H1 (cell line): ENCODE measurements around the gene RAB39A. TPM values are rescaled to one million over a fixed set of nuclear protein-coding genes. Genes with fewer than 3 reads are reported as not detected.

ENCODE experiments used
- CTCF ChIA-PET: fragments of 300-600 bp; sonication (Branson Sonifier 250); formaldehyde crosslinking; loops from one replicate; lab custom pipeline; 2021; ENCODE audit not compliant: partially characterized antibody; lab: Charles Lee
- POLR2A ChIA-PET: fragments of 300-600 bp; sonication (Branson Sonifier 250); formaldehyde crosslinking; loops from one replicate; lab custom pipeline; 2021; ENCODE audit warnings: inconsistent platforms; ENCODE audit not compliant: partially characterized antibody; lab: Charles Lee
- DNase-seq, 2 experiments: peaks; one replicate each; pipeline versions ENCODE4 v3.0.0 to v3.0.0-alpha.2; 2010 to 2022; ENCODE audit warnings: low spot score in 2 of 2, low read depth in 1 of 2, mixed read lengths in 1 of 2
- FAIRE-seq: peaks from 2 replicates; lab custom pipeline; 2011; peaks lifted over from hg19 to GRCh38; lab: Jason Lieb, UNC
- H2AFZ ChIP-seq: 2 replicates; pipeline ENCODE4 v1.8.1; 2012; ENCODE audit warnings: low read length, inconsistent platforms
- H2AK5ac ChIP-seq: 2 replicates; pipeline ENCODE4 v1.6.1; 2013; ENCODE audit warnings: low read depth, low read length
- H2BK120ac ChIP-seq: replicated peaks from 2 replicates; pipeline ENCODE3; 2013; ENCODE audit warnings: low read depth, low read length, inconsistent platforms
- H2BK12ac ChIP-seq: 2 replicates; pipeline ENCODE4 v1.6.1; 2013; ENCODE audit warnings: low read depth, low read length
- H2BK15ac ChIP-seq: 2 replicates; pipeline ENCODE4 v1.6.1; 2013; ENCODE audit warnings: low read length
- H2BK20ac ChIP-seq: 2 replicates; pipeline ENCODE4 v1.6.1; 2013; ENCODE audit warnings: low read length
- H2BK5ac ChIP-seq: 2 replicates; pipeline ENCODE4 v1.6.1; 2013; ENCODE audit warnings: low read depth, low read length
- H3K14ac ChIP-seq: 2 replicates; pipeline ENCODE4 v1.6.1; 2013; ENCODE audit warnings: inconsistent platforms; ENCODE audit not compliant: insufficient read length
- H3K18ac ChIP-seq: 2 replicates; pipeline ENCODE4 v1.6.1; 2013; ENCODE audit warnings: low read length; ENCODE audit errors: extremely low read depth
- H3K23ac ChIP-seq: 2 replicates; pipeline ENCODE4 v1.6.1; 2013; ENCODE audit warnings: inconsistent platforms; ENCODE audit not compliant: insufficient read length
- H3K23me2 ChIP-seq: 2 replicates; pipeline ENCODE4 v1.6.1; 2013; ENCODE audit warnings: low read depth, low read length
- H3K27ac ChIP-seq: 2 replicates; pipeline ENCODE4 v1.6.1; 2011; ENCODE audit warnings: low read depth, low read length, inconsistent platforms
- H3K27me3 ChIP-seq, 4 experiments: replicated peaks in 1 of 4; 1 replicate in 1 of 4; 2 replicates in 3 of 4; pipeline versions ENCODE4 v1.6.1 to v1.8.1; 2011 to 2013; ENCODE audit warnings: low read length in 3 of 4, mild to moderate bottlenecking in 3 of 4, inconsistent platforms in 2 of 4, mixed read lengths in 2 of 4, moderate library complexity in 1 of 4; ENCODE audit not compliant: control insufficient read depth in 3 of 4, insufficient read depth in 3 of 4; ENCODE audit errors: extremely low read depth in 1 of 4
- H3K36me3 ChIP-seq, 4 experiments: 2 replicates each; pipeline versions ENCODE4 v1.6.1 to v1.8.1; 2011 to 2013; ENCODE audit warnings: mild to moderate bottlenecking in 4 of 4, low read length in 3 of 4, moderate library complexity in 2 of 4, control low read depth in 1 of 4, inconsistent platforms in 1 of 4; ENCODE audit not compliant: insufficient read depth in 4 of 4, control insufficient read depth in 2 of 4
- H3K4ac ChIP-seq: replicated peaks from 2 replicates; pipeline ENCODE3; 2013; ENCODE audit warnings: low read length, low read depth, mixed read lengths, inconsistent platforms; ENCODE audit not compliant: insufficient read length
- H3K4me1 ChIP-seq, 4 experiments: replicated peaks in 1 of 4; 1 replicate in 1 of 4; 2 replicates in 3 of 4; pipeline versions ENCODE4 v1.6.1 to v1.8.1; 2011 to 2013; ENCODE audit warnings: low read length in 3 of 4, inconsistent platforms in 2 of 4, mixed read lengths in 1 of 4; ENCODE audit not compliant: insufficient read depth in 4 of 4, control insufficient read depth in 3 of 4
- H3K4me2 ChIP-seq, 2 experiments: 2 replicates each; pipeline versions ENCODE4 v1.6.1 to v1.8.1; 2011 to 2013; ENCODE audit warnings: low read depth in 2 of 2, low read length in 2 of 2, control low read depth in 1 of 2, inconsistent platforms in 1 of 2, mild to moderate bottlenecking in 1 of 2; ENCODE audit not compliant: insufficient read depth in 1 of 2
- H3K4me3 ChIP-seq, 4 experiments: fragments of 200-600, 300-600 bp in 1 of 4; sonication (generic), shearing (Covaris generic), sonication (Bioruptor Twin) in 1 of 4; 2 replicates each; pipeline versions ENCODE4 v1.5.1 to v1.8.1; 2011 to 2016; ENCODE audit warnings: low read length in 4 of 4, low read depth in 3 of 4, control low read depth in 2 of 4, inconsistent platforms in 2 of 4, mild to moderate bottlenecking in 2 of 4, mixed read lengths in 1 of 4, moderate library complexity in 1 of 4; ENCODE audit not compliant: insufficient read depth in 2 of 4; ENCODE audit errors: extremely low read depth in 1 of 4
- H3K56ac ChIP-seq: replicated peaks from 2 replicates; pipeline ENCODE3; 2013; ENCODE audit warnings: low read depth, mild to moderate bottlenecking, mixed read lengths, low read length, inconsistent platforms; ENCODE audit not compliant: insufficient read length
- H3K79me1 ChIP-seq: 2 replicates; pipeline ENCODE4 v1.6.1; 2013; ENCODE audit warnings: low read depth, low read length, control low read depth
- H3K79me2 ChIP-seq, 2 experiments: 2 replicates each; pipeline versions ENCODE4 v1.6.1 to v1.8.1; 2012 to 2013; ENCODE audit warnings: low read length in 2 of 2, mild to moderate bottlenecking in 2 of 2, inconsistent platforms in 1 of 2; ENCODE audit not compliant: insufficient read depth in 2 of 2, control insufficient read depth in 1 of 2
- H3K9ac ChIP-seq, 4 experiments: replicated peaks in 1 of 4; 1 replicate in 1 of 4; 2 replicates in 3 of 4; pipeline versions ENCODE4 v1.6.1 to v1.8.1; 2011 to 2013; ENCODE audit warnings: low read depth in 3 of 4, low read length in 3 of 4, control low read depth in 2 of 4, mild to moderate bottlenecking in 2 of 4, moderate library complexity in 2 of 4, inconsistent platforms in 1 of 4; ENCODE audit errors: extremely low read depth in 1 of 4
- H3K9me3 ChIP-seq, 2 experiments: 2 replicates each; pipeline versions ENCODE4 v1.6.1 to v1.8.1; 2012 to 2013; ENCODE audit warnings: mild to moderate bottlenecking in 2 of 2, moderate library complexity in 2 of 2, control low read depth in 1 of 2, inconsistent platforms in 1 of 2, low read depth in 1 of 2, low read length in 1 of 2, mixed read lengths in 1 of 2; ENCODE audit not compliant: insufficient read depth in 2 of 2
- H4K20me1 ChIP-seq, 2 experiments: replicated peaks in 1 of 2; 2 replicates each; pipeline versions ENCODE3 to v1.8.1; 2011 to 2013; ENCODE audit warnings: inconsistent platforms in 2 of 2, low read length in 2 of 2, mild to moderate bottlenecking in 1 of 2; ENCODE audit not compliant: insufficient read depth in 2 of 2, control insufficient read depth in 1 of 2
- H4K5ac ChIP-seq: 2 replicates; pipeline ENCODE4 v1.6.1; 2013; ENCODE audit warnings: low read length, low read depth, mixed read lengths, inconsistent platforms; ENCODE audit not compliant: insufficient read length
- H4K8ac ChIP-seq: 2 replicates; pipeline ENCODE4 v1.8.0; 2013; ENCODE audit warnings: mild to moderate bottlenecking, moderate library complexity, low read length, inconsistent platforms; ENCODE audit not compliant: insufficient read depth; ENCODE audit errors: extremely low read depth
- H4K91ac ChIP-seq: replicated peaks from 2 replicates; pipeline ENCODE3; 2013; ENCODE audit warnings: low read length, mixed read lengths, inconsistent platforms; ENCODE audit not compliant: insufficient read length
- CBX5 ChIP-seq: fragments of 300-800, 300-1000 bp; sonication (generic); IDR thresholded peaks from 2 replicates; pipeline ENCODE4 v1.7.1; 2016; ENCODE audit warnings: antibody characterized with exemption, low read length, low read depth
- CBX8 ChIP-seq: fragments of 300-800, 300-1000 bp; sonication (generic); IDR thresholded peaks from 2 replicates; pipeline ENCODE4 v1.7.1; 2016; ENCODE audit warnings: low read depth, low read length, borderline replicate concordance
- CEBPB ChIP-seq: IDR thresholded peaks from 2 replicates; pipeline ENCODE4 v1.6.1; 2012; ENCODE audit warnings: low read depth, low read length
- FOSL1 ChIP-seq: IDR thresholded peaks from 2 replicates; pipeline ENCODE4 v1.6.1; 2011; ENCODE audit warnings: mild to moderate bottlenecking, low read depth, low read length, moderate library complexity; ENCODE audit not compliant: insufficient read depth
- GABPA ChIP-seq: IDR thresholded peaks from 2 replicates; pipeline ENCODE4 v1.6.1; 2011; ENCODE audit warnings: mild to moderate bottlenecking, low read length, moderate library complexity, borderline replicate concordance; ENCODE audit not compliant: insufficient read depth
- MAFK ChIP-seq: IDR thresholded peaks from 2 replicates; pipeline ENCODE4 v1.6.1; 2012; ENCODE audit warnings: low read depth, mild to moderate bottlenecking, improper control_type of control experiment, low read length
- SAP30 ChIP-seq: fragments of 300-600 bp; sonication (generic); IDR thresholded peaks from 2 replicates; pipeline ENCODE4 v1.7.1; 2012; ENCODE audit warnings: low read length, moderate library complexity, mild to moderate bottlenecking, inconsistent platforms; ENCODE audit not compliant: insufficient read depth, insufficient replicate concordance
- SRF ChIP-seq: IDR thresholded peaks from 2 replicates; pipeline ENCODE4 v1.6.1; 2011; ENCODE audit warnings: mild to moderate bottlenecking, low read depth, low read length, moderate library complexity
- TAF7 ChIP-seq: optimal IDR thresholded peaks from 2 replicates; pipeline ENCODE3; 2011; ENCODE audit warnings: low read depth, mild to moderate bottlenecking, inconsistent platforms, low read length, moderate library complexity, borderline replicate concordance
- TEAD4 ChIP-seq: IDR thresholded peaks from 2 replicates; pipeline ENCODE4 v1.6.1; 2012; ENCODE audit warnings: low read depth, low read length, inconsistent platforms, mixed read lengths
- ZNF274 ChIP-seq: IDR thresholded peaks from 2 replicates; pipeline ENCODE4 v1.7.0; 2012; ENCODE audit warnings: low read length, borderline replicate concordance; ENCODE audit errors: extremely low read depth
- WGBS, 2 experiments: shearing (Covaris generic) in 1 of 2; methylation state at CpG; one replicate each; pipeline versions ENCODE4 v1.1.6 to v1.1.7; 2013 to 2015; ENCODE audit warnings: low lambda C conversion rate in 2 of 2, mixed read lengths in 2 of 2, inconsistent platforms in 1 of 2, low coverage in 1 of 2, missing lambda C conversion rate in 1 of 2; ENCODE audit not compliant: insufficient replicate concordance in 2 of 2, insufficient coverage in 1 of 2, insufficient read length in 1 of 2; ENCODE audit errors: extremely low coverage in 1 of 2, missing lambda C conversion rate in 1 of 2; 5-methylcytosine and 5-hydroxymethylcytosine counted together
- polyA plus RNA-seq, 7 experiments: library from polyadenylated mRNA; depleted of rRNA in 3 of 7; stranded (reverse) in 5 of 7; unstranded in 2 of 7; fragments of >200 nt in 5 of 7; fragments of 200-250 nt in 2 of 7; gene quantifications; 1 replicate in 5 of 7; 2 replicates in 1 of 7; 4 replicates in 1 of 7; pipeline versions ENCODE4 v1.2.1 to v1.2.3, GENCODE V29; 2011 to 2013; ENCODE audit warnings: missing spikeins in 2 of 7, mixed read lengths in 2 of 7
- total RNA-seq: library from RNA; stranded (reverse); fragmentation: NEBNext Ultra II Directional; extraction: Animal tissue kit (Norgen Biotek cat#: 25700); gene quantifications from 2 replicates; pipeline ENCODE4 v1.2.1, GENCODE V29; 2021
- TF ChIP-seq, protein P1 (sequence below): IDR thresholded peaks from 2 replicates; pipeline ENCODE4 v1.6.1; 2012; ENCODE audit warnings: inconsistent platforms

The RAB39A gene
- total and polyA plus RNA-seq, 2 of the 8 experiments (the other 6 are each of a cell fraction or from before 2014, with no cell fraction given), result 7.1 to 19.1 TPM

- no peak overlapping the region for H3K27ac ChIP-seq
- H3K4ac ChIP-seq, result no peak overlapping the region
- DNase-seq, result no peak
- H3K36me3 ChIP-seq, result peaks cover 0 to 11% (median 2%) of the 10 kb centered on the region in 4 experiments; a peak in 3 of 8 replicates
- H3K4me3 ChIP-seq, result no peak overlapping the region
- no peak overlapping the region for H2BK12ac ChIP-seq
- no peak overlapping the region for H2BK15ac ChIP-seq
- POLR2A ChIA-PET, result no interaction called here
- H3K79me1 ChIP-seq, result no peaks in the 10 kb centered on the region
- H2BK120ac ChIP-seq, result no peak overlapping the region
- H3K23ac ChIP-seq, result no peak overlapping the region
- H2BK5ac ChIP-seq, result no peak overlapping the region
- no peak overlapping the region for H3K56ac ChIP-seq
- H3K4me2 ChIP-seq, result no peak overlapping the region
- H3K9me3 ChIP-seq, result no peaks in the 10 kb centered on the region
- TF ChIP-seq SRF (no peak), CBX8 (no peak), FOSL1 (no peak), CBX5 (no peak), GABPA (no peak), CEBPB (no peak), SAP30 (no peak), TEAD4 (no peak), MAFK (no peak), ZNF274 (no peak), TAF7 (no peak)
- TF ChIP-seq, protein P1, sequence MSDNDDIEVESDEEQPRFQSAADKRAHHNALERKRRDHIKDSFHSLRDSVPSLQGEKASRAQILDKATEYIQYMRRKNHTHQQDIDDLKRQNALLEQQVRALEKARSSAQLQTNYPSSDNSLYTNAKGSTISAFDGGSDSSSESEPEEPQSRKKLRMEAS, result no peak
- H4K91ac ChIP-seq, result no peak overlapping the region
- CTCF ChIA-PET, result no interaction called here
- no peaks in the 10 kb centered on the region for H3K27me3 ChIP-seq
- no peaks in the 10 kb centered on the region for H4K20me1 ChIP-seq
- 77% methylated on average over 8 of the region's 8 CpGs; no CpG with 5 or more reads in 1 of the 2 experiments for WGBS, 2 experiments
- H3K4me1 ChIP-seq, result no peaks in the 10 kb centered on the region
- H2AFZ ChIP-seq, result no peak overlapping the region
- no peak overlapping the region for H3K14ac ChIP-seq
- FAIRE-seq, result no peak
- no peak overlapping the region for H4K5ac ChIP-seq
- no peaks in the 10 kb centered on the region for H3K79me2 ChIP-seq
- no peak overlapping the region for H4K8ac ChIP-seq
- no peak overlapping the region for H2AK5ac ChIP-seq
- no peak overlapping the region for H3K9ac ChIP-seq
- no peaks in the 10 kb centered on the region for H3K23me2 ChIP-seq
- no peak overlapping the region for H2BK20ac ChIP-seq
- H3K18ac ChIP-seq, result no peak overlapping the region
Measured at GRCh38 chr11:107963091-107963490, 34.8 kb downstream of the RAB39A start.
